B cell (primary cell): ENCODE measurements around the gene NUP93. TPM values are rescaled to one million over a fixed set of nuclear protein-coding genes. Genes with fewer than 3 reads are reported as not detected.

ENCODE experiments used
- ATAC-seq: fragments of 200-7000 bp; cut with Tn5 transposase; one replicate; pipeline ENCODE4 v1.10.0; 2021; ENCODE audit warnings: low read depth, mild to moderate bottlenecking, moderate number of reproducible peaks, moderate library complexity
- CTCF ChIA-PET: fragments of 350-600 bp; sonication (Branson Sonifier 250); formaldehyde crosslinking; loops from one replicate; lab custom pipeline; 2021; ENCODE audit warnings: antibody characterized with exemption, inconsistent platforms; lab: Charles Lee
- POLR2A ChIA-PET: fragments of 350-600 bp; sonication (Branson Sonifier 250); formaldehyde crosslinking; loops from one replicate; lab custom pipeline; 2021; ENCODE audit warnings: antibody characterized with exemption; lab: Charles Lee
- DNase-seq: peaks from one replicate; pipeline ENCODE4 v3.0.0; 2013
- H2AFZ ChIP-seq: 2 replicates; pipeline ENCODE4 v1.6.1; 2012; ENCODE audit warnings: mild to moderate bottlenecking, low read depth, low read length; ENCODE audit not compliant: insufficient read depth, poor library complexity, severe bottlenecking
- H3K27ac ChIP-seq, 2 donors: 1 replicate in 1 of 2; 2 replicates in 1 of 2; pipeline ENCODE4 v1.5.1; 2012 to 2013; ENCODE audit warnings: low read length in 2 of 2, mild to moderate bottlenecking in 2 of 2, moderate library complexity in 1 of 2
- H3K27me3 ChIP-seq, 4 experiments: fragments of 200-600 bp in 1 of 4; sonication (generic) in 1 of 4; replicated peaks in 1 of 4; 1 replicate in 2 of 4; 2 replicates in 2 of 4; pipeline versions ENCODE4 v1.6.1 to v1.7.0; 2013 to 2016; ENCODE audit warnings: low read length in 3 of 4, mild to moderate bottlenecking in 2 of 4, mixed read lengths in 1 of 4, moderate library complexity in 1 of 4; ENCODE audit not compliant: insufficient read depth in 4 of 4, control insufficient read depth in 3 of 4; ENCODE audit errors: control extremely low read depth in 1 of 4
- H3K36me3 ChIP-seq, 2 experiments: replicated peaks in 1 of 2; 1 replicate in 1 of 2; 2 replicates in 1 of 2; pipeline versions ENCODE4 v1.6.1 to v1.7.1; 2013; ENCODE audit warnings: low read length in 1 of 2; ENCODE audit not compliant: insufficient read depth in 2 of 2, control insufficient read depth in 1 of 2; ENCODE audit errors: control extremely low read depth in 1 of 2, extremely low read depth in 1 of 2
- H3K4me1 ChIP-seq, 2 donors: fragments of 200-600 bp in 1 of 2; sonication (generic) in 1 of 2; 1 replicate in 1 of 2; 2 replicates in 1 of 2; pipeline versions ENCODE4 v1.5.1 to v1.6.1; 2013 to 2017; ENCODE audit warnings: low read length in 2 of 2; ENCODE audit not compliant: control insufficient read depth in 2 of 2, insufficient read depth in 2 of 2
- H3K4me2 ChIP-seq: replicated peaks from 2 replicates; pipeline ENCODE3; 2012; ENCODE audit warnings: mild to moderate bottlenecking, low read depth, low read length; ENCODE audit not compliant: poor library complexity, severe bottlenecking
- H3K4me3 ChIP-seq, 5 experiments: fragments of 200-600 bp in 1 of 5; sonication (generic) in 1 of 5; 1 replicate in 3 of 5; 2 replicates in 2 of 5; pipeline versions ENCODE4 v1.5.1 to v1.7.0; 2011 to 2016; ENCODE audit warnings: low read length in 4 of 5, mild to moderate bottlenecking in 4 of 5, low read depth in 2 of 5, control low read depth in 1 of 5, moderate library complexity in 1 of 5; ENCODE audit not compliant: insufficient read depth in 1 of 5; ENCODE audit errors: control extremely low read depth in 1 of 5, extremely low read depth in 1 of 5
- H3K79me2 ChIP-seq: fragments of 200-600 bp; sonication (generic); one replicate; pipeline ENCODE4 v1.6.0; 2016; ENCODE audit warnings: low read length; ENCODE audit not compliant: control insufficient read depth, insufficient read depth
- H3K9ac ChIP-seq: fragments of 200-600 bp; sonication (generic); 2 replicates; pipeline ENCODE4 v1.6.1; 2017; ENCODE audit warnings: mild to moderate bottlenecking, low read length, moderate library complexity
- H3K9me3 ChIP-seq, 3 donors: one replicate each; pipeline versions ENCODE4 v1.6.1 to v1.7.1; 2013; ENCODE audit warnings: low read length in 2 of 3; ENCODE audit not compliant: control insufficient read depth in 2 of 3, insufficient read depth in 1 of 3; ENCODE audit errors: control extremely low read depth in 1 of 3
- H4K20me1 ChIP-seq: 2 replicates; pipeline ENCODE4 v1.6.0; 2012; ENCODE audit warnings: mild to moderate bottlenecking, low read length; ENCODE audit not compliant: insufficient read depth, control insufficient read depth, poor library complexity, severe bottlenecking
- H3K27ac Mint-ChIP-seq: one replicate; pipeline ENCODE4 v1.8.0; 2021; ENCODE audit warnings: mixed read lengths
- H3K27me3 Mint-ChIP-seq: one replicate; pipeline ENCODE4 v1.8.0; 2021; ENCODE audit warnings: mixed read lengths
- H3K4me1 Mint-ChIP-seq: one replicate; pipeline ENCODE4 v1.8.0; 2021; ENCODE audit warnings: mixed read lengths
- H3K4me3 Mint-ChIP-seq: one replicate; pipeline ENCODE4 v1.8.0; 2021; ENCODE audit warnings: mixed read lengths
- H3K9me3 Mint-ChIP-seq: one replicate; pipeline ENCODE4 v1.8.0; 2022; ENCODE audit warnings: mixed read lengths; ENCODE audit not compliant: insufficient read depth
- CTCF ChIP-seq: fragments of 200-600 bp; IDR thresholded peaks from one replicate; pipeline ENCODE4 v1.8.0; 2022; ENCODE audit warnings: antibody characterized with exemption, mild to moderate bottlenecking
- EZH2 ChIP-seq: IDR thresholded peaks from 2 replicates; pipeline ENCODE4 v1.6.1; 2012; ENCODE audit warnings: borderline replicate concordance, low read depth, mild to moderate bottlenecking, moderate library complexity, low read length; ENCODE audit not compliant: insufficient read depth, poor library complexity, severe bottlenecking
- WGBS: methylation state at CpG from one replicate; pipeline ENCODE4 v1.1.5; 2013; ENCODE audit warnings: missing lambda C conversion rate; ENCODE audit not compliant: insufficient coverage; 5-methylcytosine and 5-hydroxymethylcytosine counted together
- intact Hi-C: fragments of 100-400 bp; cut with micrococcal nuclease; formaldehyde crosslinking; loops from one replicate; pipeline ENCODE4 v1.10.0; 2022
- polyA plus RNA-seq: library from polyadenylated mRNA; depleted of rRNA; stranded (reverse); fragments of >200 nt; gene quantifications from 2 replicates; pipeline ENCODE4 v1.2.3, GENCODE V29; 2012
- total RNA-seq, 2 donors: library from RNA; stranded (reverse); fragments of 120-200 nt in 1 of 2; gene quantifications; 1 replicate in 1 of 2; 2 replicates in 1 of 2; pipeline versions ENCODE4 v1.2.3 to v1.2.4, GENCODE V29; 2013 to 2022

The NUP93 gene
- total and polyA plus RNA-seq, 2 donors (not counting 1 experiment from before 2014, with no cell fraction given): 23.6 to 64.6 TPM

- no peak for DNase-seq
- Histone ChIP-seq H3K27me3 (no peaks in the 10 kb centered on the region), H4K20me1 (peaks cover 5% of the 10 kb centered on the region), H3K9me3 (no peaks in the 10 kb centered on the region), H3K79me2 (peaks cover 23% of the 10 kb centered on the region), H3K4me1 (peaks cover 0 to 7% of the 10 kb centered on the region in 2 donors), H3K4me3 (no peak overlapping the region), H3K36me3 (no peaks in the 10 kb centered on the region), H2AFZ (no peak overlapping the region), H3K27ac (no peak overlapping the region), H3K4me2 (no peak overlapping the region), H3K9ac (no peak overlapping the region)
- Mint-ChIP-seq H3K27me3 (no peaks in the 10 kb centered on the region), H3K9me3 (no peaks in the 10 kb centered on the region), H3K27ac (no peak overlapping the region), H3K4me3 (no peak overlapping the region), H3K4me1 (peaks cover 13% of the 10 kb centered on the region)
- ChIA-PET POLR2A (no interaction called here), CTCF (no interaction called here)
- ATAC-seq: no peak
- intact Hi-C loops: no loop called here
- TF ChIP-seq EZH2 (no peak), CTCF (no peak)
- WGBS: 100% methylated on average over 2 of the region's 3 CpGs
These were observed 43.6 kb downstream of the NUP93 start for GRCh38 chr16:56773532-56773931.

GRCh38 chr16:56774016-56774680 lies 44.2 kb downstream of the NUP93 start:
- H3K4me1 Mint-ChIP-seq: peaks cover 13% of the 10 kb centered on the region
- H3K27ac Mint-ChIP-seq: no peak overlapping the region
- Histone ChIP-seq H3K9ac (no peak overlapping the region), H3K27me3 (no peaks in the 10 kb centered on the region), H3K36me3 (no peaks in the 10 kb centered on the region), H3K4me2 (no peak overlapping the region), H3K27ac (no peak overlapping the region), H3K4me1 (peaks cover 0 to 7% of the 10 kb centered on the region in 2 donors), H3K79me2 (peaks cover 23% of the 10 kb centered on the region), H4K20me1 (peaks cover 5% of the 10 kb centered on the region), H2AFZ (no peak overlapping the region), H3K9me3 (no peaks in the 10 kb centered on the region), H3K4me3 (no peak overlapping the region)
- H3K4me3 Mint-ChIP-seq: no peak overlapping the region
- H3K27me3 Mint-ChIP-seq: no peaks in the 10 kb centered on the region
- intact Hi-C loops: no loop called here
- H3K9me3 Mint-ChIP-seq: no peaks in the 10 kb centered on the region
- WGBS: no CpG with 5 or more reads among the region's 2 CpGs
- POLR2A ChIA-PET: no interaction called here
- no peak for TF ChIP-seq CTCF
- TF ChIP-seq EZH2: no peak
- CTCF ChIA-PET: no interaction called here
- DNase-seq (no peak), ATAC-seq (no peak)
